Hippocampal formation (tissue), 2 donors: ENCODE results near the gene FOXP2.
"Not testable (repeated sequence)": the region's sequence is repeated elsewhere in the genome, so short reads cannot be mapped to it uniquely, and the experiment has no call there.

ENCODE experiments used
- DNase-seq, 2 donors: peaks; one replicate each; lab custom pipeline; 2025; lab: John Stamatoyannopoulos, UW

The FOXP2 gene

GRCh38 chr7:114422507-114423501 lies 8.2 kb downstream of the FOXP2 start:
- DNase-seq = no peak

GRCh38 chr7:114426382-114426781 lies 11.8 kb downstream of the FOXP2 start:
- no peak for DNase-seq

- DNase-seq = no peak
Observed at GRCh38 chr7:114426824-114427223, 12.2 kb downstream of the FOXP2 start.

DNA sequence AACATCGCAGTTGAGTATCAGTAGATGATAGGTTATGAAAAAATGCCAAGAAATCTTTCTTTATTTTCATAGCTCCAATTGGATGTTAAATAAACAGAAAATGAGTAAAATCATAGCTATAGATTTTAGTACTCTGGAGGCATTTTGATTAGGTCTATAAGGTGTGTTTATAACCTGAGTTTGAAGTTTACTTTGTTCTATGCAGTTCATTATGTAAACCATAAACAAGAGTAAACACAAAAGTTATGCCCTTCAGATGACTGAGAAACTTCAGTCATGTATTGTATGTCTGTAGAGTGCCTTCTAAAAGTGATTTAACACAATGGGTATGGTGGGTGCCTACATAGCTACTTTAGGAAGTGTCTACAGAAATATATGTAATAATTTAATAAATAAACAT lies 13.6 kb downstream of the FOXP2 start:
- no peak for DNase-seq

DNA sequence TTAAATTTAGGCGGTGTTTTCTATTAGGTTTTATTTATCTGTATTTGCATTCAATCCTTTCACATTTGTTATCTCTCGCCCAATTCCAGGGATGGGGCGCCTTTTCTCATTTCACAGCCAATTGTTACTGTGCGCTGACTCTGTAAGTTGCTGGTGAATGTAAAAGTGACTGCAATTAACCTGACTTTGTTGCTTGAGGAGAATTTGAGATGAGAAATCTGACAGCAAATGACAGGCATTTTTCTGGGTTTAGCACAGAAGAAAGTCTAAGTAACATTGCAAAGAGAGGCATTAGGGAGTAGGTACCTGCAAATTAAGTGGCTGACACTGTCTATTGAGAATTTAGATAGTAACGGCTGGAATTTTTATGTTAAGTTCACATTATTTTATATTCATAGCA lies 16.6 kb downstream of the FOXP2 start:
- no peak for DNase-seq

DNA sequence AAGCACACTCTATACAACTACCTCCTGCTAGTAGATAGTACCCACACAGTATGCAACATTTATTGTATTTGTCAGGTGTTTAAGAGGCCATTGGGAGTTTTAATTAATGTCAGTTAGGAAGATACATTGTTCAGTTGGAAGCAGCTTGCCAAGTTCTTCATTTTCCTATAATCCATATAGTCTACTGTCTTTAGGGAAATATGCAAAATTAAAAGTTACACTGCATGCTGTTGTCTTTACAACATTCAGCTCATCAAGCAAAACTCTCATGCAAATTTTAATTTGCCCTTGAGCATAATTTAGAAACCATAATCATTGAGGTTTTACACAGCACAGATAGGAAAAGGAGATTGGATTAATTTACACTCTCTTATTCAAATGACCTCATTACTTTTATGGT lies 17.4 kb downstream of the FOXP2 start:
- DNase-seq = no peak

GRCh38 chr7:114432703-114433102 lies 18.1 kb downstream of the FOXP2 start:
- DNase-seq = no peak

- no peak for DNase-seq
Observed at GRCh38 chr7:114439581-114439980, 25.0 kb downstream of the FOXP2 start.

DNA sequence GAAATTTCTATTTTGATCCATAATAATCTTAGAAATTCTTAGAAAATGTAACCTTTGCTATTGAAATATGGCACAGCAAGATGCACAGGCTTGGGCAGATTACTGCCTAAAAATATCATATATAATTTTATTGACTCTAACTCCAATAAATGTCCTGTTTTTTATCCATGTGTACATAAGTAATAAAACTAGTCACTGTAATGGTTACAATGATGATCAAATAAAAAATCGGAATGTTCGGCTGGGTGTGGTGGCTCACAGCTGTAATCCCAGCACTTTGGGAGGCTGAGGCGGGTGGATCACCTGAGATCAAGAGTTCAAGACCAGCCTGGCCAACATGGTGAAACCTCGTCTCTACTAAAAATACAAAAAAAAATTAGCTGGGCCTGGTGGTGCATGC lies 26.3 kb downstream of the FOXP2 start:
- not testable (repeated sequence) for DNase-seq

- no peak for DNase-seq
Observed at GRCh38 chr7:114444196-114444595, 29.6 kb downstream of the FOXP2 start.

DNA sequence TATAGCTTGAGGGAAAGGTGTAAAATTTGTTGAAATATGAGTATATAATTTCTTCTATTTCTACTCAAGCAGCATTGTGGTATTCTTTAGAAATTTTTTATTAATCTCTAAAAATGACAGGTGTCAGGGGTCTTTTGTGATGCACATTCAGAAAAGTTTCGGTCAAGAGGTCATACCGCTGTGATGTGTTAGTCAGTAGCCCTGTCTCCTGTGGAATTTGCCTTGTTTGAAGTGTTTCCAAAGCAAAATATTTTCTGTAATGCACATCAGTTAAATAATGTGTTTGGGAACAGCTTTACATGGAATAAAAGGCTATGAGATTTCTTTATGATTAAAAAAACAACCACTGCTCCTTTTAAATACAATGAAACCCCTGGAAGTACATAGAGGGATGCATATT lies 35.8 kb downstream of the FOXP2 start:
- no peak for DNase-seq

- DNase-seq = no peak
Observed at GRCh38 chr7:114459574-114459973, 45.0 kb downstream of the FOXP2 start.

DNA sequence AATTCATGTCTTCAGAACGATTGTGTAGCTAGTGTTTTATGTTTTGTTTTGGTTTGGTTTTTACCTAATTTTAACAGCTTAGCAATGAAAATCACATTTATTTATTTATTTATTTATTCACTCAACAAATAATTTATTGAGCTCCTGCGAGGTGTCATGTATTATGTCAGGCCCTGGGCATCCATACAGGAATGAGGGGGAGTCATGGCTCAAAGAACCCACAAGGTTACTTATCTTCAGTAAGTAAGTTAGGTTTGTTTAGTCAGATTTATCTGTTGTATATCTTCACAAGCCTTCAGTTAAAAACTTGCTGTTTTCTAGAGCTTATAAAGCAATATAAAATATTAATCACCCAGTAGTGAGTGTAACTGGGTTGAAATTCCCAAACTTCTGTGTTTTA lies 45.4 kb downstream of the FOXP2 start:
- no peak for DNase-seq

- DNase-seq = no peak
Observed at GRCh38 chr7:114466917-114467316, 52.3 kb downstream of the FOXP2 start.

GRCh38 chr7:114468844-114469243 lies 54.2 kb downstream of the FOXP2 start:
- DNase-seq = no peak

GRCh38 chr7:114472896-114473512 lies 58.4 kb downstream of the FOXP2 start:
- no peak for DNase-seq

DNA sequence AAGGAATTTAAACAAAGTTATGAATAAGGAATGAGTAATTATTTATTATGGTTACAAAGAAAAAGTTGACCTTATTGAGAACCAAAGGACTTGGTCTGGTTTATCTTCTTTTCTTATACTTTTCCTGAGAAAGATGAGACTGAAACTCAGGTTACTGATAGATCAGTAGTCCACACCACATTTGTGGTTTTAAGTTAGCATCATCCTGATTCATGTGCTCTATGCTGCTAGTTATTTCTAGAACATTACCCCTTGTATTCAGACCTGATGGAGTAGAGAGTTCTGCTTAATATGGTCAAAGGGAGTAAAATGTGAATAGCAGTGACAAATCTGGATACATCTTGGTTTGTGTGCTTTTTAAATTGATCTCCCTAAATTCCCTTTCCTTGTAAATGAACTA lies 63.8 kb downstream of the FOXP2 start:
- DNase-seq = no peak

GRCh38 chr7:114481999-114482398 lies 67.4 kb downstream of the FOXP2 start:
- DNase-seq = no peak

DNA sequence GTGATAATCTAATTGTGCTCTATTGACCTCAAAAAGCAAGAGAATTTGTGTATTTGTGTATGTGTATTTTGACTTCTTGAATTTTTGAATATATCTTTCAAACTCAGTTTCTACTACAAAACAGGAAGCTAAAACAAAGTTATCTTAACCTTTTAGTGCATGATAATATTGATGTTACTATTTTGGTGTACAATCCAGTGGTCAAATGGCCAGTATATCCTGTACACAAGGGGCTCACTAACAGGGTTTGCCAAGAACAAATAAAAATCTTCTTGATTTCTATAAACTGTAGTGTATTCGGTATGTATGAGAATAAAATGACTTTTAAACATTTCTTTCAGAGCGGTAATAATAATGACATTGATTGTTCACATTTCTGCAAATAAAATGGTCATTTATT lies 69.6 kb downstream of the FOXP2 start:
- no peak for DNase-seq

DNA sequence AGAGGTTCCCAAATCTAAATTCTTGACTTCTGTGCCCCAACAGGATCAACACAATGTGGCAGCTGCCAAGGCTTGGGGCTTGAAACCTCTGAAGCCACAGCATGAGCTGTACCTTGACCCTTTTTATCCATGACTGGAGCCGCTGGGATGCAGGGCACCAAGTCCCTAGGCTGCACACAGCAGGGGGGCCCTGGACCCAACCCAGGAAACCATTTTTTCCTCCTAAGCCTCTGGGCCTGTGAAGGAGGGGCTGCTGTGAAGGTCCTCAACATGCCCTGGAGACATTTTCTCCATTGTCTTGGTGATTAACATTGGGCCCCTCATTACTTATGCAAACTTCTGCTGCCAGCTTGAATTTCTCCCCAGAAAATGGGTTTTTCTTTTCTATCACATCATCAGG lies 72.6 kb downstream of the FOXP2 start:
- DNase-seq = no peak

GRCh38 chr7:114488696-114489095 lies 74.1 kb downstream of the FOXP2 start:
- DNase-seq = no peak

DNA sequence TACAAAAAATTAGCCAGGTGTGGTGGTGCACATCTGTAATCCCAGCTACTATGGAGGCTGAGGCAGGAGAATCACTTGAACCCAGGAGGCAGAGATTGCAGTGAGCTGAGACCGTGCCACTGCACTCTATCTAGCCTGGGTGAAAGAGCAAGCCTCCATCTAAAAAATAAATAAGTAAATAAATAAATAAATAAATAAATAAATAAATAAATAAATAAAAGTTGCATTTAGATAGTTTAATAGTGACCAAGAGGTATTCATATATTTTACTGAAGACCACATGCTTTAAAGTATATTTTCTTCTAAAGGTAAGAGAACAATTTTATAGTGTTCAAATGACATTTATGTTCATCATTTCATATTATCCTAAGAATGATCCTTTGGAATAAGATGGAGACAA lies 82.9 kb downstream of the FOXP2 start:
- not testable (repeated sequence) for DNase-seq
